GM12878 (cell line): ENCODE measurements around the gene TRIM56.

Experiments used
- EP300 ChIP-seq, 2 experiments: fragments of 150-350 bp in 1 of 2; IDR thresholded peaks; 2 replicates each; pipeline ENCODE4 v1.6.1; 2011 to 2012; ENCODE audit warnings: low read depth in 2 of 2, low read length in 2 of 2, borderline replicate concordance in 1 of 2, improper control_type of control experiment in 1 of 2, inconsistent platforms in 1 of 2; ENCODE audit not compliant: control insufficient read depth in 1 of 2
- POLR2A ChIP-seq: IDR thresholded peaks from 2 replicates; pipeline ENCODE4 v1.6.1; 2011; ENCODE audit warnings: low read depth, mild to moderate bottlenecking, low read length

- no peak for TF ChIP-seq EP300 (IDR thresholded peaks at IDR 0.05; ENCODE audit: borderline replicate concordance in 1 of 2, control insufficient read depth in 1 of 2, low read depth in 2 of 2, low read length in 2 of 2)
- TF ChIP-seq POLR2A, result no peak
These were observed 52.5 kb downstream of the TRIM56 start for GRCh38 chr7:101137651-101138212.
